Activated CD4-positive, alpha-beta memory T cell treated with anti-CD3 and anti-CD28 coated beads for 36 hours (primary cell): ENCODE data around the gene P2RX1. TPM values are rescaled to one million over a fixed set of nuclear protein-coding genes. Genes with fewer than 3 reads are reported as not detected.
A peak's percentile ranks its signal among the peaks of the same experiment; 100 is the strongest.

Experiments
- CTCF ChIA-PET: fragments of 350-600 bp; sonication (Branson Sonifier 250); formaldehyde crosslinking; loops from one replicate; lab custom pipeline; 2021; ENCODE audit warnings: antibody characterized with exemption, inconsistent platforms; lab: Charles Lee
- POLR2A ChIA-PET: fragments of 350-600 bp; sonication (Branson Sonifier 250); formaldehyde crosslinking; loops from one replicate; lab custom pipeline; 2021; ENCODE audit warnings: antibody characterized with exemption; lab: Charles Lee
- DNase-seq: peaks from one replicate; pipeline ENCODE4 v3.0.0-alpha.2; 2020
- H3K27ac Mint-ChIP-seq: one replicate; pipeline ENCODE4 v1.8.0; 2021; ENCODE audit warnings: mixed read lengths
- H3K27me3 Mint-ChIP-seq: one replicate; pipeline ENCODE4 v1.8.0; 2021; ENCODE audit warnings: mixed read lengths
- H3K36me3 Mint-ChIP-seq: one replicate; pipeline ENCODE4 v1.8.0; 2021; ENCODE audit warnings: mixed read lengths
- H3K4me1 Mint-ChIP-seq: one replicate; pipeline ENCODE4 v1.8.0; 2021; ENCODE audit warnings: low read depth, mixed read lengths
- H3K4me3 Mint-ChIP-seq: one replicate; pipeline ENCODE4 v1.8.0; 2021; ENCODE audit warnings: mild to moderate bottlenecking, mixed read lengths
- H3K9me3 Mint-ChIP-seq: one replicate; pipeline ENCODE4 v1.8.0; 2021; ENCODE audit warnings: mixed read lengths
- intact Hi-C: fragments of 100-400 bp; cut with micrococcal nuclease; formaldehyde crosslinking; loops from one replicate; pipeline ENCODE4 v1.15.1; 2023
- total RNA-seq, 2 experiments: library from RNA; stranded (reverse); gene quantifications; one replicate each; pipeline ENCODE4 v1.2.3, GENCODE V29; 2021

Gene P2RX1
- total RNA-seq, 2 experiments from 2014 or later = 0.43 to 0.44 TPM

- ChIA-PET POLR2A (no interaction called here), CTCF (interaction anchor here (0.9 kb wide), 1 partner anchor 18 kb away, joined by 4 read pairs; no protein-coding TSS in a partner anchor)
- Mint-ChIP-seq H3K27ac (no peak overlapping the region), H3K4me3 (no peak overlapping the region), H3K9me3 (no peaks in the 10 kb centered on the region), H3K27me3 (no peaks in the 10 kb centered on the region), H3K4me1 (peaks cover 17% of the 10 kb centered on the region), H3K36me3 (no peaks in the 10 kb centered on the region)
- intact Hi-C loops = no loop called here
- DNase-seq = no peak
Observed at GRCh38 chr17:3896108-3896967, 19.9 kb downstream of the P2RX1 start.

GRCh38 chr17:3895354-3895753 is 20.9 kb downstream of the P2RX1 start:
- Mint-ChIP-seq H3K9me3 (no peaks in the 10 kb centered on the region), H3K4me1 (peaks cover 23% of the 10 kb centered on the region), H3K4me3 (no peak overlapping the region), H3K36me3 (no peaks in the 10 kb centered on the region), H3K27me3 (no peaks in the 10 kb centered on the region), H3K27ac (no peak overlapping the region)
- DNase-seq = no peak
- CTCF ChIA-PET = interaction anchor here (1.8 kb wide), 1 partner anchor 32 kb away, joined by 8 read pairs; no protein-coding TSS in a partner anchor
- POLR2A ChIA-PET = no interaction called here
- intact Hi-C loops = no loop called here

GRCh38 chr17:3894911-3895343 is 21.3 kb downstream of the P2RX1 start:
- Mint-ChIP-seq H3K4me1 (peaks cover 27% of the 10 kb centered on the region), H3K4me3 (no peak overlapping the region), H3K36me3 (no peaks in the 10 kb centered on the region), H3K27me3 (no peaks in the 10 kb centered on the region), H3K9me3 (no peaks in the 10 kb centered on the region), H3K27ac (no peak overlapping the region)
- intact Hi-C loops = no loop called here
- POLR2A ChIA-PET = no interaction called here
- CTCF ChIA-PET = interaction anchor here (1.8 to 3.4 kb wide), 3 partner anchors 19 to 50 kb away, joined by 8 to 30 read pairs (median 22); partner anchors contain the start of gene NCBP3
- DNase-seq = no peak

- peak overlapping the region; percentile 74 for H3K4me3 Mint-ChIP-seq
- peaks cover 27% of the 10 kb centered on the region for H3K4me1 Mint-ChIP-seq
- ChIA-PET POLR2A (no interaction called here), CTCF (interaction anchor here (1.2 to 3.4 kb wide), 4 partner anchors 20 to 71 kb away, joined by 3 to 30 read pairs (median 15); partner anchors contain the start of gene NCBP3)
- intact Hi-C loops = no loop called here
- no peak overlapping the region for H3K27ac Mint-ChIP-seq
- no peaks in the 10 kb centered on the region for H3K27me3 Mint-ChIP-seq
- no peak for DNase-seq
- no peaks in the 10 kb centered on the region for H3K36me3 Mint-ChIP-seq
- H3K9me3 Mint-ChIP-seq = no peaks in the 10 kb centered on the region
Observed at GRCh38 chr17:3894188-3894587, 22.1 kb downstream of the P2RX1 start.

GRCh38 chr17:3893720-3894116 is 22.5 kb downstream of the P2RX1 start:
- Mint-ChIP-seq H3K36me3 (no peaks in the 10 kb centered on the region), H3K27ac (peak overlapping the region; percentile 46), H3K4me1 (peaks cover 27% of the 10 kb centered on the region), H3K9me3 (no peaks in the 10 kb centered on the region), H3K4me3 (peak overlapping the region; percentile 74), H3K27me3 (no peaks in the 10 kb centered on the region)
- CTCF ChIA-PET = interaction anchor here (1.2 to 3.4 kb wide), 5 partner anchors 18 to 72 kb away, joined by 3 to 30 read pairs (median 8); partner anchors contain the start of gene NCBP3
- POLR2A ChIA-PET = no interaction called here
- intact Hi-C loops = loop anchor here (1.0 kb wide), 1 partner anchor 48 kb away; no protein-coding TSS in a partner anchor
- DNase-seq = no peak

GRCh38 chr17:3893003-3893719 is 23.1 kb downstream of the P2RX1 start, which contains the start of gene CAMKK1:
CAMKK1 (minus strand) TSS chr17:3893053; CDS start chr17:3885687, 7,366 bp downstream.
- intact Hi-C loops = loop anchor here (1.0 kb wide), 1 partner anchor 48 kb away; no protein-coding TSS in a partner anchor
- Mint-ChIP-seq H3K9me3 (no peaks in the 10 kb centered on the region), H3K27ac (peak within 1 kb of the TSS; percentile 46), H3K4me3 (peak within 1 kb of the TSS; percentile 74), H3K4me1 (peaks cover 27% of the 10 kb centered on the region), H3K36me3 (no peaks in the 10 kb centered on the region), H3K27me3 (no peaks in the 10 kb centered on the region)
- POLR2A ChIA-PET = no interaction called here
- DNase-seq = peak; percentile 92
- CTCF ChIA-PET = interaction anchor here (0.9 to 3.4 kb wide), 5 partner anchors 19 to 72 kb away, joined by 3 to 30 read pairs (median 4); partner anchors contain the start of gene NCBP3

- Mint-ChIP-seq H3K9me3 (no peaks in the 10 kb centered on the region), H3K4me3 (peak overlapping the region; percentile 61)
- peak; percentile 77 for DNase-seq
Observed at GRCh38 chr17:3892095-3892998, 23.9 kb downstream of the P2RX1 start.

GRCh38 chr17:3891626-3892094 is 24.6 kb downstream of the P2RX1 start:
- Mint-ChIP-seq H3K4me3 (peak overlapping the region; percentile 34), H3K27me3 (no peaks in the 10 kb centered on the region), H3K36me3 (no peaks in the 10 kb centered on the region), H3K4me1 (peaks cover 39% of the 10 kb centered on the region), H3K9me3 (no peaks in the 10 kb centered on the region), H3K27ac (no peak overlapping the region)
- POLR2A ChIA-PET = no interaction called here
- DNase-seq = no peak
- intact Hi-C loops = no loop called here
- CTCF ChIA-PET = interaction anchor here (2.1 to 3.4 kb wide), 2 partner anchors 45 to 47 kb away, joined by 10 to 22 read pairs; partner anchors contain the start of gene NCBP3

More at GRCh38 chr17:3892095-3892998, 23.9 kb downstream of the P2RX1 start:
- Mint-ChIP-seq H3K4me1 (peaks cover 32% of the 10 kb centered on the region), H3K27me3 (no peaks in the 10 kb centered on the region), H3K27ac (no peak overlapping the region), H3K36me3 (no peaks in the 10 kb centered on the region)
- intact Hi-C loops = no loop called here
- CTCF ChIA-PET = interaction anchor here (0.9 to 3.4 kb wide), 4 partner anchors 19 to 48 kb away, joined by 3 to 30 read pairs (median 13); partner anchors contain the start of gene NCBP3
- POLR2A ChIA-PET = no interaction called here

GRCh38 chr17:3890878-3891219 is 25.4 kb downstream of the P2RX1 start:
- CTCF ChIA-PET = interaction anchor here (1.5 to 2.1 kb wide), 2 partner anchors 45 to 47 kb away, joined by 3 to 10 read pairs; partner anchors contain the start of gene NCBP3
- H3K27me3 Mint-ChIP-seq = no peaks in the 10 kb centered on the region
- H3K4me1 Mint-ChIP-seq = peaks cover 44% of the 10 kb centered on the region
- no peaks in the 10 kb centered on the region for H3K9me3 Mint-ChIP-seq
- no peaks in the 10 kb centered on the region for H3K36me3 Mint-ChIP-seq
- no peak overlapping the region for H3K27ac Mint-ChIP-seq
- POLR2A ChIA-PET = no interaction called here
- DNase-seq = no peak
- intact Hi-C loops = no loop called here
- no peak overlapping the region for H3K4me3 Mint-ChIP-seq

GRCh38 chr17:3890082-3890877 is 26.0 kb downstream of the P2RX1 start:
- Mint-ChIP-seq H3K36me3 (no peaks in the 10 kb centered on the region), H3K27ac (no peak overlapping the region), H3K9me3 (no peaks in the 10 kb centered on the region), H3K4me3 (no peak overlapping the region), H3K4me1 (peaks cover 44% of the 10 kb centered on the region), H3K27me3 (no peaks in the 10 kb centered on the region)
- CTCF ChIA-PET = interaction anchor here (1.2 to 2.1 kb wide), 3 partner anchors 27 to 46 kb away, joined by 3 to 10 read pairs (median 5); partner anchors contain the start of gene NCBP3
- POLR2A ChIA-PET = no interaction called here
- peak; percentile 43 for DNase-seq
- intact Hi-C loops = no loop called here
